ENCODE data around the gene ANKK1.

Gene ANKK1, protein sequence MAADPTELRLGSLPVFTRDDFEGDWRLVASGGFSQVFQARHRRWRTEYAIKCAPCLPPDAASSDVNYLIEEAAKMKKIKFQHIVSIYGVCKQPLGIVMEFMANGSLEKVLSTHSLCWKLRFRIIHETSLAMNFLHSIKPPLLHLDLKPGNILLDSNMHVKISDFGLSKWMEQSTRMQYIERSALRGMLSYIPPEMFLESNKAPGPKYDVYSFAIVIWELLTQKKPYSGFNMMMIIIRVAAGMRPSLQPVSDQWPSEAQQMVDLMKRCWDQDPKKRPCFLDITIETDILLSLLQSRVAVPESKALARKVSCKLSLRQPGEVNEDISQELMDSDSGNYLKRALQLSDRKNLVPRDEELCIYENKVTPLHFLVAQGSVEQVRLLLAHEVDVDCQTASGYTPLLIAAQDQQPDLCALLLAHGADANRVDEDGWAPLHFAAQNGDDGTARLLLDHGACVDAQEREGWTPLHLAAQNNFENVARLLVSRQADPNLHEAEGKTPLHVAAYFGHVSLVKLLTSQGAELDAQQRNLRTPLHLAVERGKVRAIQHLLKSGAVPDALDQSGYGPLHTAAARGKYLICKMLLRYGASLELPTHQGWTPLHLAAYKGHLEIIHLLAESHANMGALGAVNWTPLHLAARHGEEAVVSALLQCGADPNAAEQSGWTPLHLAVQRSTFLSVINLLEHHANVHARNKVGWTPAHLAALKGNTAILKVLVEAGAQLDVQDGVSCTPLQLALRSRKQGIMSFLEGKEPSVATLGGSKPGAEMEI

DNA sequence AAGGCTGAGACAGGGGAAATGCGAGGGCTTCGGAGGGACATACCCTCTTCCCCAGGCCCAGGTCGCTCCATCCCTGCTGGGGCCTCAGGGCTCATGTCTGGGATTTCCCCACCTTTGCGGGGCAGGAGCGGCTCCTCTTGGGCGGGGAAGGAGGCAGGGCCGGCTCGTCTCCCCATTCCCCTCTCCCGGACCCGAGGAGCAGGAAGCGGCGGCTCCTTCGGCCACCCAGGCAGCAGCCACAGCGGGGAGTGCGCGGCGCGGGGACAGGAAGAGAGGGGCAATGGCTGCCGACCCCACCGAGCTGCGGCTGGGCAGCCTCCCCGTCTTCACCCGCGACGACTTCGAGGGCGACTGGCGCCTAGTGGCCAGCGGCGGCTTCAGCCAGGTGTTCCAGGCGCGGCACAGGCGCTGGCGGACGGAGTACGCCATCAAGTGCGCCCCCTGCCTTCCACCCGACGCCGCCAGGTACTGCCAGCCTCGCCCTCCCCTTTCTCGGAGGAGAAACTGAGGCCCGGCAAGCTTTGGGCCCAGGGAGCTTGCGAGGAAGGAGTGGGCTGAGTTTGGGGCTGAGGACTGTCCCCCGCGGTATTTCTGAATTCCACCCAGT is at the start of gene ANKK1:
Gene ANKK1 (plus strand): TSS at position 175 of the 607 bp plus-strand sequence. CDS start 106 bp downstream, at position 281.
- no peak for DNase-seq

DNA sequence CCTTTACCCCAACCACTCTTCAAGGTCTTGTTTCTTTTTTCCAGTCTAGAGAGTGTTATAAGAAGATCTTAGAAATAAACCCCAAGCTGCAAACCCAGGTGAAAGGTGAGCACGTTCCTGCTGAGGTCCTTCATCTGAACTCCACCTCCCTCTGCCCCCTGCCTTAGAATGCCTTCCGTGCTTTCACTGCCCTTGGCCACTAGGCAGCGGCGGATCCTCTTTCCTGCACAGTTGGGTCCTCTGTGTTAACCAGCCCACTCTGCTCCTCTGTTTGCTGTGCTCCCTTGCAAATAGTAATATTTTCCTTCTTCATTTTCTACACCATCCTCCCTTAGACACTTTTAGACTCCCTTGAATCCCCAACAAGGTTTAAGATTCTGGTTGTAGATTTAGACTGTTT is 48.8 kb upstream of the ANKK1 start:
- DNase-seq: no peak

DNA sequence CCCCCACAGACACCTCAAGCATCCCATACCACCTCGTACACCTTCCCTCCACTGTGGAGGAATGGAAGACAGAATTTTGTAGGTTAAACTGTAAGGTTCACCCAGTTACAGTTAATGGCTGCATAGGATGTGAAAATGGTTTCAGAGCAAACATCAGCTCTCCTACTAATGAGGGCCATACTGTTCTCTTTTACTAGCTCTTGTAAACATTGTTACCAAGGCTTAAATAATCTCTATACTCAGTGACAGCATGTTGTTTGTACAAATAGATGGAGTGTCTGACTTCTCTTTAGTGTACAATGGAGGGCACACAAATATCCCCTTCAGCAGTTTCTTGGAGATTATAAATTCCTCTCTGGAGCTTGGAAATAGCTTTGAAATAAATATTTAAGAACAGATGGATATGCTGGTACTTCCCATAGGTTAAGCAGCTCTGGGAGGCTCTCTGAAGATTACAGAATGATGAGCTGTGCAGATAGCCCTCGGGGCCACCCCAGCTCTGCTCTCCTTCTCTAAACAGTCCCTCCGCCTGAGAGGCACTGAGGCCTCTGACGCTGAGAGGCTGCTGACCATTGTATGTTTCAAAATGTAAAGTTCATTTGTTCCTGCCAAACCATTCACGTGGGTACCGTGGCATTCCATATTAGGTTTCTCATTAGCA is 47.5 kb upstream of the ANKK1 start:
- DNase-seq: no peak

DNA sequence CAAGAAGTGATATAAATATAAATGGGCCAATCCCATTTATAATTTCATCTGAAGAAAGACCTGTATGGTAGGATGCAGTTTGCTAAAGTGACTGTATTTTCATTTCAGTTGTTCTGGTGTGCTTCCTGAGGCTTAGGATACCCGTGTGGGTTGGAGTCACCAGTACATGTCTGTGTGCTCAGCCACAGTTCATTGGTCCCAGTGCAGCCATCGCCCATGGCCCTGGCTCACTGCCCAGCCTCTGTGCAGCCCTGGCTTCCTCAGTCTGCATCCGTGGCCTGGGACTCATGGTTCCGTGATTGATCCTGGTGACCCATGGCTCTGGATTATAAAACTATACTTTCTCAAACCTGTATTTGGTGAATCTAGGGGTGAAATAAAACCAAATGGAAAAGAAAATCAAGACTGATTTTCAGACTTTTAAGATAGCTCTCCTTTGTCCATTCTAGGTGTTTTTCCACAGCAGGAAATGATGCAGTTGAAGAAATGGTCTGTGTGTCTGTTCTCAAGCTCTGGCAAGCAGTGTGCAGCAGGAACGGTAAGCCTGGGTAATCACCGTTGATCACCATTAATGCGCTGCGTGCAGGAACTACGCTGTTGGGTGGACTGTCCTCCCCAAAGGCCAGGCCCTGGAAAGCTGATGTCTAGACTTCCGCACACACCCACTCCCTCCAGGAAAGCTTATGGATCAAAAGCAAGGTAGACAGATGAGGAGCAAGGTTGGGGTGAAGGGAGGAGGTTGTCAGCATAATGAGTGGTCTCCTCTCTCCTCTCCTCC is 46.0 kb upstream of the ANKK1 start:
- DNase-seq: no peak

DNA sequence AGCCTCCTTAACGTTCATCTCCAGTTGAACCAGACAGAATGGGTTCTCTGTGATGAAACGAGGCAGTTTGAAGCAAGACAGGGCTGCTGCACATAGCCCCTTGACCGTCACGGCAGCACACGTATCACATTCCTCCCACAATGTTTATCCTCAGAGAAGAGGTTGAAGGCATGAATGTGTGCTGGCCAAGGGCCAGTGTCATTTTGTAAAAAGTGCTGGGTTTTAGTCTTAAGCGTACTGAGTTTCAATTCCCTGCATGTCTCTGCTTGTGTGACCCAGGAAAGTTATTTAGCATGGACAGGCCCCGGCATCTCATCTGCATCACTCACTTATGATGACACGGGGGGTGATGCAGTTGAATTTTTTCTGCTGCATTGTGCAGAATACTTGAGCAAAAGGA is 41.6 kb upstream of the ANKK1 start:
- no peak for DNase-seq

DNA sequence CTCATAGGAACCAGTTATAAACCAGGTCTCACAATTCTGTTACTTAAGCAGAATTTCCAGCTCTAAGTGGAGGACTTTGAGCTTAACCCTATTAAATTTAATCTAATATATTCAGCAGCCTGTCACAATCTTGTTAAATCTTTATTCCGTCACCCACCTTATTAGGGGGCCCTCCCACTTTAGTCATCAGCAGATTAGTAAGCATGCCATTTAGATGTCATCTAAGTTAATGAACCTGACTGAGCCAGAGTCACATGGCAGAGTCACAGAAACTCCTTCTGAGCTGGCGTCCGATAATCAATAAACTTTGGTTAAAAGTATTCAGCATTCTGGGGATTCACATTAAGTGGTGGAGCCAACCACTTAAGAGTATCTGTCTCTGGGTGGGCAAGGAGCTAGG is 38.1 kb upstream of the ANKK1 start:
- DNase-seq: no peak

DNA sequence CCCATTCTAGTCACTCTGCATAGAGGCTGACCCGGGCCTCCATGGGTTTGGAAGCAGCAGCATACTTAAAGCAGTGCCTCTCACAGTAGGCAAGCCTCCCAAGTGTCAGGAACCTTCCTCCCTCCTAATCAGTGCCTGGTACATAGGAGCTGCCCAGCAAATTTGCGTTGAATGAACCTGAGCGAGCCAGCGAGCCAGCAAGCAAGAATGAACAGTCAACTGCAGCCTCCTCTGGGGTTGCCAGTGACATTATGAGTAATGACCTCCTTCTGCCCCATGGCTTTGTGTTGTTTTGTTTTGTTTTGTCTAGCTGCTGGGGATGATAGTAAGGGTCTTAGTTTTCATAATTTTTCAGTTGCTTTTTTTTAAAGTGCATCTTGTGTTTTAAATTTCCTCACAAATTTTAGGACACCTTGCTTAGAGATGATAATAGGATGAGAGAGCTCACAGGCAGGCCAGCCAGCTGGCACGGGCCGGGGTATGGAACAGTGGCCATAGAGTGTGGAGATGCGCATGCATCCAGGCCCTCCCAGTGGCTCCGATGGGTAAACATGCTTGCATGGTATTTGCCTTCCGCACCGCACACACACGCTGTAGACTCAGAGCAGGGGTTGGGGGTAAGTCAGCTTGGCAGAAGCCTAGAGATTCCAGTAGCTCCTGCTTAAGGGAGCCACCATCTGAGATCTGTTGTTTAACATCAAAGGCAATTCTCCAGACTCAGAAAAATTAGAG is 37.1 kb upstream of the ANKK1 start:
- DNase-seq: no peak

DNA sequence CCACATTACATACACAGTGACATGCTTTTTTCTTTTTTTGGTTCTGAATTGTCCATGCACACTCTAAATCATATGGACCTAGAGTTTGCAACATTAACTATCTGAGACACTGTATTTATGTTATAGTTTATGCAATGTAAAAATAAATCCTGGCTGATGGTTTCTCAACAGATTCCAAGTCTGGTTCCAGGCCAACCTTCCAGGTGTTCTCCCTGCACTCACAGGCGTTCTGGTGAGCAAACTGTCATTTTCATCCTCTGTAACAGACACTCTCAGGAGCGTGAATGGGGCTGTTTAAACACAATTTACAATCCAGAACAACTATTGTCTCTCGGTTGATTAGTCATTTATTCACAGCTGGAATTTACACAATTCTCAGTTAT is 36.5 kb upstream of the ANKK1 start:
- peak; percentile 85 for DNase-seq

DNA sequence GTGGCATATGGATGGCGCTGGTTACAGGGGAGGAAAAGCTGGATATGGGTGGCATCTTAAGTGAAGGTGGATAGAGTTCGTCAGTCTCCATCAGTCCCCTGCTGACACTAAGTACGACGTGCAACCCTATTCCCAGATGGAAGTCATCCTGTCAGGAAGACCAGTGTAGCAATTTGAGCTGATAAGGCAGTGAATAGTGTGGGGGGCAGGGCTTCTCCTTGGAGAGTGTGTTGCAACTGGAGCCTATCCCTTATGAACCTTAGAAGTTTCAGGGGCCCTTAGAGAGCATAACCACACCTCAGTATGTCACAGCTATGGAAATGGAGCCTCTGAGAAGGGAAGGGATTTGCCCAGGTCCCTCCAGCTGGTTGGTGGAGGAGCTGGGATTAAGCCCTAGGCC is 36.1 kb upstream of the ANKK1 start:
- DNase-seq: no peak

DNA sequence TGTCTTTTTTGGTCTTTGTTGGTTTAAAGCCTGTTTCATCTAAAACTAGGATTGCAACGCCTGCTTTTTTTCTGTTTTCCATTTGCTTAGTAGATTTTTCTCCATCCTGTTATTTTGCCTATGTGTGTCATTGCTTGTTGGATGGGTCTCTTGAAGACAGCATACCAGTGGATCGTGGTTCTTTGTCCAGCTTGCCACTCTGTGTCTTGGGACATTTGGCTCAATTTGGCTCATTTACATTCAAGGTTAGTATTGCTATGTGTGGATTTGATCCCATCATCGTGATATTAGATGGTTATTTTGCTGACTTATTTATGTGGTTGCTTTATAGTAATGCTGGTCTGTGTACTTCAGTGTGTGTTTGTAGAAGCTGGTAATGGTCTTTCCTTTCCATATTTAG is 31.4 kb upstream of the ANKK1 start:
- no peak for DNase-seq

DNA sequence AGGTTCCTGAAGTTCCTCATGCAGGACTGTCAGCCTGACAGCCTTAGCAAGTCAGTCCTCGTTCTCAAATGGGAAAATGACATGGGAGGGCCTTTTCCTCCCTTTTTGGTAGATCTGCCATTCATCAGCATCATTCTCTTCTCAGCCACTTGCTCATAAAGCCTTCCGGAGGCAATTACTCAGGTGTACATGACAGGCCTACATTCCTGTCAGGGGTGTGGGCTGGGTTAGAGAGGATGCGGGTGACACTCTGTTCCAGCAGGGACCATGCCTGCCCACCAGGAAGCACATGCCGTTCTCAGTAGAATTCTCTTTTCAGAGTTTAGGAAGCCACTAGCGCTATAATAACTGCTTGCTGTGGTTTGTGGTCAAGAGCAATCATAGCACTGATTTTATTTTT is 24.2 kb upstream of the ANKK1 start:
- DNase-seq: no peak

DNA sequence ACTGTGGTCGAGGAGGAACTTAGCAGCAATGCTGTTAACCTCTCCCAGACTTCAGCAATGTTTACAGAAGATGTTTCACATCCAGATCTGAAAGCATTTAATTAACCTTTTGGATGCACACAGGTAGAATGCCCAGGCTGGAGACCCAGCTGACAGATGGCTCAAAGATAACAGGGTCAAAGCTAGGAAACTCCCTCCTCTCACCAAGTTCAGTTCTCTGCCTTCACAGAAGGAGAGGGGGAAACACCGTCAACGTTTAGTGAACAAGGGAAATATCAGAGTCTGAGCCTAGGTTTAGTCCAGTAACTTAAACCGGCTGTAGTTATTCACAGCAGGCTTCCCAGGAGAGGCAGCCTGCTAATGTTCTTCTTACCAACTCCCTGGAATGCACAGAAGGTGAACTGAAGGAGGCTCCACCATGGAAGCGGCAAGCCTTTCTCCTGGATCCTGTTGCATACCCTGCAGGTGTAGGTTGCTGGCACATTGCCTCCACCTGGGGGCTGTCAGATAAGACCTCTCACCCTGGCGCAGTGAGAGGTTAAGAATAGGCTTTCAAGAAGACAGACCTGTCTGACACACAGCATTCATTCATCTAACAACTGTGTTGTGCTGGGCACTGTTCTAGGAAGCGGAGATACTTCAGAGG is 23.5 kb upstream of the ANKK1 start:
- no peak for DNase-seq

DNA sequence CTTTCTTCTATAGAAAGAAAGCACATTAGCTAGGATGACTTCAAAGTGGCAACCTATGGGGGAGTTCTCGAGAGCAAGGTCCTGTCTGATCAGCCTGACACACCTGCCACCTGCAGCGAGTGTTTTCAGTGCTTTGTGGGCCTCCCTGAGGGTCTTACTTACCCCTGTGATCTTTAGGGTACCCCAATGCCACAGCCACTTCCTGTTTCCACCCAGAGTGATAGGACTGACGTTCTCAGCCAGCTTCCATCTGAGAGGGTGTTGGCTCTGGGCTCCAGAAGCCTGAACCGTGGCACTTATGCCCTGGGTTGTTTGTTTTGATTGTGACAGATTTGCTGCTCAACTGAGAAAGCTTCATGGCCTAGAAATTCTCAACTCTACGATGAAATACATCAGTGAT is 21.7 kb upstream of the ANKK1 start:
- DNase-seq: no peak

DNA sequence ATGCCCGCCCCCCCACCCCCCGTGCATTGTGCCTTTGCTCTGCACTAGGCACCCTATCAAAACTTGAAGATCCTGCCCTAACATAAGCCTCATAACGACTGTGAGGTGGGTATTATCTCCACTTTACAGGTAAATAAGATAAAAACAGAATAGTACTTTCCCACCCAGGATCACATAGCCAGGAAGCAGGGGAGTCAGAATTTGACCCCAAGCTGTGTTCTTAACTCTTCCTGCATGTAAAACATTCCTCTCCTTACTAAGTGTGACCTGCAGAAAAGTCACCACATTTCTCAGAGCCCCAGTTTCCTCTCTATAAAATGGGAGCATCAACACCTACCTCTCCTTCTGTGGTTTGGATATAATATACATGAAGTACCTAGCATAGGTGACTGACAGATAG is 18.2 kb upstream of the ANKK1 start:
- no peak for DNase-seq

DNA sequence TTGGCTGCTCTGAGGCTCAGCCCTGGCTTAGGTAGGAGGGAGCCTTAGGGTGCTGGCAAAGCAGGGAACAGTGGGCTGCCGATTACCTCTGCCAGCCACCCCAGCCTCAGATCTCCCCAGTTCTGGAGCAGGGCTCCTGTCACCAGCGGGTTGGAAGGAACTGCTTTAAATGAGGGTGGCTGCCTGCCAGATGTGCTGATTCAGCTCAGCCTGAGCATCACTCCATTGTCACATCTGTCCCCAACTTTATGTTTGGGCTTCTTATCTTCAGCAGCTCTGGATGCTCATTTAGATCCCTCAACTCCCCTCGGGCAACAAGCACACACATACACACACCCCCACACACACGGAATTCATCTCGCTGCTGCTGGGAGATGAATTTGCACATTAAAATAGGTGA is 16.9 kb upstream of the ANKK1 start:
- DNase-seq: no peak

DNA sequence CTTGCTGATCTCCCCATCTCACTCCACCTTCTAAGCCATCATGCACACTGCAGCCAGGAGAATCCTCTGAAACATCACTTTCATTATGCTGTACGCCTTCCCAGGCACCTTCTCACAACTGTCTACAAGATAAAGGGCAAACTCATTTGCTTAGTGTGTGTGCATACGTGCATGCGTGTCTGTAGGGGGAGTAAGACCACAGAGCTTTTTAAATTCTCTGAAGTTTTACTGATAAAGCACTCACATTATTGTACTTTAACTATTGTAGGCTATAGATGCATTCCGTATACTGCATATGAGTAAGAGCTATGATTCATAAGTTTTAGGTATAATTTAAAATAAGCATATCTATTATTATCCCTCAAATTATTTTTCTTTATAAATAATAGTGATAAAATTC is 15.3 kb upstream of the ANKK1 start:
- DNase-seq: no peak

DNA sequence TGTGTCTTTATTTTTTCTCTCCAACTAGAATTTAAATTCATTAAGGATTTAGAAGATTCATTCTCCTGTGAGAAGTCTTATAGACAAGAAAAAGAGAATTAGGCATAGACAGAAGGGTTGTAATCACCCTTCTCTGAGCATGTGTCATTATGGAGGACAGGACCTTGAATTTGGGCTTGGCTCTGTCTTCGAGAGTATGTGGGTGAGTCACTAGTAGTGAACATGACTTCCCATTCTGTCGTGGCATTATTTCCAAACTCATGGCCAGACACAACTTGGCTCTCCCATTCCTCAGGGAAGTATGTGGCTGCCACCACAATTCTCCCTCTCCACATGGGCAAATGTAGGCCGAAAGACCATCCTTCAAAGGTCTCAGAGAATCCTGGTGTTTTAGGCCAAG is 14.3 kb upstream of the ANKK1 start:
- DNase-seq: no peak

DNA sequence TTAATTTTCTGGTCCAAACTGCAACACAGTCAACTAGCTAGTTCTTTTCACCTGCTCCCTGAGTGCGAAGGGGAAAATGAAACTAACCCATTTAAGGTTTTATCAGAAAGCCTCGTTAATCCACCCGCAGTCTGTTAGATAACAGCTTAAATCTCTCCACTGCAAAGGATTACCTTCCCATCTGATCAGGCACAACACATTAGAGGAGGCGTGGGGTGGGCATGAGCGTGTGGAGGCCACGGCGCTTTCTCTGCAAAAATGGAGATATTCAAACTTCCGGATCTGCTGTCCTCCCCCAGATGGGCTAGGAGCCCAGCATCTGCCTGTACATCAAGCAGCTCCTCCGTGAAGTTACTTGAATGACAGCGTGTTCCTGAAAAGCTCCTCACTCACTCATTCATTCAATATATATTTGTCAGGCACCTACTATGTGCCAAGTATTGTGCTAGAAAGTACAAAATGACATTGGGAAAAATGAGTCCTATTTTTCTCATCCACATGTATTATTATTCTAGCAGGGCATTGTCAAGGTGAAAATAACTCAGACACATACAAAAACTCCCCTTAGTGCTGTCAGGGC is 13.5 kb upstream of the ANKK1 start:
- no peak for DNase-seq

DNA sequence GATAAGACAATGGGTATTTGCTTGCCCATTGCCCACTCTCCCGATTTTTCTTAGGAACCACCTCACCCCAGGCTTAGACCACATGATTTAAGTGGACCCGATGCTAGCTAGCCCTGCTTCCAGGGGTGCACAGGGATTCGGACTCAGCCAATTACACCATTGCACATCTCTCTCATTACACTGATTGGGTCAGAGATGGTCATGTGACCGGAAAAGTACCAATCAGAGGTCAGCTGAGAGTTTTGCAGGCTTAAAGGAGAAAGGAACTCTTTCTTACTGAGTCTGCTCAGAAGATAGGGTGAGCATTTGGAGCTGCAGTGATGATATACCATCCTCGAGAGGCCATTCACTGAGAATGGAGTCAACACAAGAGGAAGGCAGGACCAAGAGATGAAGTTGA is 12.2 kb upstream of the ANKK1 start:
- DNase-seq: no peak

DNA sequence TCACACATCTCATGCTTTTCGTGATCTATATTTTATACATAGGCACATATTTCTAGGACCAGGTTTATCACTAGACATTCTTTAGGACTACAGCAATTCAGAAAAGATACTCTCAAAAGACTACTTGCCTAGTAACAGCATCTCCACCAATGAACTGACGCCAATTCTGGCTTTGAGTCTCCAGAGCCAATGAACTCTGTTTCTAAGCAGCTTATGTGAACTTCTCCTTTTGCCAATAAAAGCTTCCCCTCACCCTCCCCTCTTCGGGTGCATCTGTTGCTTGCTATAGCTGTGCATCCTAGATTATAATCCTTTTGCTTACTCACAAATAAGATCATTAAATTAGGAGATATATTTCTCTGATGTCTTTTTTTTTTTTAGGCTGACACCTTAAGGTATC is 11.4 kb upstream of the ANKK1 start:
- no peak for DNase-seq

All from NCI-H1417 treated with DMSO at 0.1 percent for 48 hours (cell line).